NCI-H446 (cell line): ENCODE measurements around the gene FOSB.

Experiments
- DNase-seq, 2 experiments: peaks; one replicate each; lab custom pipeline; 2025; lab: John Stamatoyannopoulos, UW

The FOSB gene

DNA sequence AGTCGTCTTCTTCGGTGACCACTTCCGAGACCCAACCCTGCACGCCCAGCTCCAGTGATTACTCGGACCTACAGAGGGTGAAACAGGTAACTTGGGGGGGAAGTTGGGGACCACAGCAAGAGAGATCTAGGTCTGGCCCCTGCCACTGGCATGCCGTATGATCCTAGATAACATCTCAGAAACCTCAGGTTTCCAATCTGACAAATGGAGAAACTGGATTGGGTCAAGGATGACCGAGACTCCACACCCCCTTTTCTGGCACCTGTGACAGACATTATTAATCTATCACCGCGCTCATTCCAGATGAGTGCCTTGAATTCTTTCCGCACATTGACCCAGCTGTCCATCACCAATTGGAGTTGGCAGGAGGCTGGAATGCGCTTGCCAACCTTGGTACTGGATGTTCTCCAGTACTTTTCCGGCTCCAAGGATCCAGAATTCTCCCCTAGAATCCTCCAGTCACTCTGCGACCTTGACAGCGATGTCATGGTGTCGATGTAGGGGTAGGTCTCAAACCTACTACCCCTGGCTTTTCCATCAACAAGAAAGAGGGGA lies 56.9 kb downstream of the FOSB start:
- peak in 1 of 2 experiments; percentile 53 for DNase-seq
